ENCODE results near the gene TMEM120B. TPM values are rescaled to one million over a fixed set of nuclear protein-coding genes. Genes with fewer than 3 reads are reported as not detected.
A peak's percentile ranks its signal among the peaks of the same experiment; 100 is the strongest.

The TMEM120B gene
- total and polyA plus RNA-seq, 2 of the 13 experiments (the other 11 are each of a cell fraction or from before 2014, with no cell fraction given): 7.1 to 12.9 TPM

GRCh38 chr12:121793838-121794533 is 81.4 kb downstream of the TMEM120B start (continued):
- peak; percentile 32 for TF ChIP-seq ASH2L (IDR thresholded peaks at IDR 0.05; ENCODE audit: insufficient read length, low read depth, low read length)
- no peak for TF ChIP-seq ZNF317 (CRISPR knock-in tag; IDR thresholded peaks at IDR 0.05)
- TF ChIP-seq HHEX (CRISPR knock-in tag; IDR thresholded peaks at IDR 0.05): no peak
- TF ChIP-seq ZNF383 (CRISPR knock-in tag; IDR thresholded peaks at IDR 0.05; ENCODE audit: borderline replicate concordance): no peak
- no peak for TF ChIP-seq GRHL1 (CRISPR knock-in tag; conservative IDR thresholded peaks at IDR 0.05)
- no peak for TF ChIP-seq SCMH1 (CRISPR knock-in tag; IDR thresholded peaks at IDR 0.05; ENCODE audit: borderline replicate concordance)
- 0 out of 4 replicates have a peak, but pooled peaks of 1 of the 2 experiments have one; percentile 10 for TF ChIP-seq EP300 (IDR thresholded peaks at IDR 0.05; ENCODE audit: low read depth in 2 of 2, low read length in 2 of 2)
- peak; percentile 25; the same call in 1 of the 2 replicates for TF ChIP-seq EP300 (CRISPR knock-in tag; IDR thresholded peaks at IDR 0.05; ENCODE audit: borderline replicate concordance)
- TF ChIP-seq TEAD2 (CRISPR knock-in tag; IDR thresholded peaks at IDR 0.05): no peak
- peak; percentile 96 for TF ChIP-seq ZBTB33 (CRISPR knock-in tag; IDR thresholded peaks at IDR 0.05)
- no peak for TF ChIP-seq ZNF7 (CRISPR knock-in tag; IDR thresholded peaks at IDR 0.05)
- no peak for TF ChIP-seq PHF5A (CRISPR knock-in tag; IDR thresholded peaks at IDR 0.05; ENCODE audit: low read depth, unreplicated experiment)
- peak; percentile 86 for TF ChIP-seq ZGPAT (CRISPR knock-in tag; IDR thresholded peaks at IDR 0.05)
- TF ChIP-seq SRSF9 (IDR thresholded peaks at IDR 0.05; ENCODE audit: borderline replicate concordance, insufficient read depth, low read depth, low read length, poor library complexity, severe bottlenecking): no peak
- TF ChIP-seq ZMYM3 (CRISPR knock-in tag; IDR thresholded peaks at IDR 0.05): peak; percentile 61
- TF ChIP-seq EEA1 (CRISPR knock-in tag; IDR thresholded peaks at IDR 0.05; ENCODE audit: borderline replicate concordance): no peak; the same call in 1 of the 2 replicates
- TF ChIP-seq MBNL3 (CRISPR knock-in tag; conservative IDR thresholded peaks at IDR 0.05): no peak
- no peak; the same call in 1 of the 2 replicates for TF ChIP-seq SNAPC2 (CRISPR knock-in tag; IDR thresholded peaks at IDR 0.05)
- peak; percentile 83; the same call in 1 of the 2 replicates for TF ChIP-seq ARNT2 (CRISPR knock-in tag; IDR thresholded peaks at IDR 0.05; ENCODE audit: low read depth)
- 0 out of 2 replicates have a peak, but pooled peaks have one; percentile 51 for TF ChIP-seq ZNF256 (CRISPR knock-in tag; conservative IDR thresholded peaks at IDR 0.05)
- TF ChIP-seq ZNF138 (CRISPR knock-in tag; IDR thresholded peaks at IDR 0.05; ENCODE audit: low read depth): 0 out of 2 replicates have a peak, but pooled peaks have one; percentile 28
- TF ChIP-seq RFX1 (IDR thresholded peaks at IDR 0.05): no peak
- no peak for TF ChIP-seq MTERF4 (CRISPR knock-in tag; IDR thresholded peaks at IDR 0.05)
- 0 out of 2 replicates have a peak, but pooled peaks have one; percentile 62 for TF ChIP-seq KLF13 (CRISPR knock-in tag; IDR thresholded peaks at IDR 0.05)
